ENCODE measurements around the gene MSL1.

DNA sequence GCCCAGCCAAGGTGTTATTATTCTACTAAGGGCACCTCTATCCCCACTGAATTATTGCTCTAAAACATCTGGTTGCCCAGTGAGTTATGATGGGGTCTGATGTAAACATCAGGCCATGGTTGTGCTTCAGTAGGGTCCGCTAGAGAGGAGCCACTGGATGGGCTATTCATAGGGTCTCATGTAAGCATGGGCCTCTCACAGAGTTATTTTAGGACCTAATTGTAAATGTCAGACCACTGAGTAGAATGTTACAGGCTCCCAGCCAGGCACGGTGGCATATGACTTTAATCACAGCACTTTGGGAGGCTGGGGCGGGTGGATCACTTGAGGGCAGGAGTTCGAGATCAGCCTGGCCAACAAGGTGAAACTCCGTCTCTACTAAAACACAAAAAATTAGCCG lies 60.8 kb downstream of the MSL1 start:
- TF ChIP-seq, protein P1, sequence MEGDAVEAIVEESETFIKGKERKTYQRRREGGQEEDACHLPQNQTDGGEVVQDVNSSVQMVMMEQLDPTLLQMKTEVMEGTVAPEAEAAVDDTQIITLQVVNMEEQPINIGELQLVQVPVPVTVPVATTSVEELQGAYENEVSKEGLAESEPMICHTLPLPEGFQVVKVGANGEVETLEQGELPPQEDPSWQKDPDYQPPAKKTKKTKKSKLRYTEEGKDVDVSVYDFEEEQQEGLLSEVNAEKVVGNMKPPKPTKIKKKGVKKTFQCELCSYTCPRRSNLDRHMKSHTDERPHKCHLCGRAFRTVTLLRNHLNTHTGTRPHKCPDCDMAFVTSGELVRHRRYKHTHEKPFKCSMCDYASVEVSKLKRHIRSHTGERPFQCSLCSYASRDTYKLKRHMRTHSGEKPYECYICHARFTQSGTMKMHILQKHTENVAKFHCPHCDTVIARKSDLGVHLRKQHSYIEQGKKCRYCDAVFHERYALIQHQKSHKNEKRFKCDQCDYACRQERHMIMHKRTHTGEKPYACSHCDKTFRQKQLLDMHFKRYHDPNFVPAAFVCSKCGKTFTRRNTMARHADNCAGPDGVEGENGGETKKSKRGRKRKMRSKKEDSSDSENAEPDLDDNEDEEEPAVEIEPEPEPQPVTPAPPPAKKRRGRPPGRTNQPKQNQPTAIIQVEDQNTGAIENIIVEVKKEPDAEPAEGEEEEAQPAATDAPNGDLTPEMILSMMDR (IDR thresholded peaks at IDR 0.05) = no peak
- no peak for TF ChIP-seq POLR2A (IDR thresholded peaks at IDR 0.05)
